PC-3 (cell line): ENCODE data around the gene TTYH2.

Experiments
- EZH2phosphoT487 ChIP-seq: fragments of 300-600 bp; sonication (generic); IDR thresholded peaks from 2 replicates; pipeline ENCODE4 v1.6.1; 2018; ENCODE audit warnings: mild to moderate bottlenecking, antibody characterized with exemption, low read length, borderline replicate concordance
- TF ChIP-seq, protein P1 (sequence below): fragments of 300-600 bp; sonication (generic); conservative IDR thresholded peaks from 2 replicates; pipeline ENCODE4 v1.5.1; 2017; ENCODE audit warnings: antibody characterized with exemption, low read depth, mild to moderate bottlenecking, low read length

GRCh38 chr17:74230896-74231295, 17.5 kb downstream of the TTYH2 start:
- TF ChIP-seq, protein P1, sequence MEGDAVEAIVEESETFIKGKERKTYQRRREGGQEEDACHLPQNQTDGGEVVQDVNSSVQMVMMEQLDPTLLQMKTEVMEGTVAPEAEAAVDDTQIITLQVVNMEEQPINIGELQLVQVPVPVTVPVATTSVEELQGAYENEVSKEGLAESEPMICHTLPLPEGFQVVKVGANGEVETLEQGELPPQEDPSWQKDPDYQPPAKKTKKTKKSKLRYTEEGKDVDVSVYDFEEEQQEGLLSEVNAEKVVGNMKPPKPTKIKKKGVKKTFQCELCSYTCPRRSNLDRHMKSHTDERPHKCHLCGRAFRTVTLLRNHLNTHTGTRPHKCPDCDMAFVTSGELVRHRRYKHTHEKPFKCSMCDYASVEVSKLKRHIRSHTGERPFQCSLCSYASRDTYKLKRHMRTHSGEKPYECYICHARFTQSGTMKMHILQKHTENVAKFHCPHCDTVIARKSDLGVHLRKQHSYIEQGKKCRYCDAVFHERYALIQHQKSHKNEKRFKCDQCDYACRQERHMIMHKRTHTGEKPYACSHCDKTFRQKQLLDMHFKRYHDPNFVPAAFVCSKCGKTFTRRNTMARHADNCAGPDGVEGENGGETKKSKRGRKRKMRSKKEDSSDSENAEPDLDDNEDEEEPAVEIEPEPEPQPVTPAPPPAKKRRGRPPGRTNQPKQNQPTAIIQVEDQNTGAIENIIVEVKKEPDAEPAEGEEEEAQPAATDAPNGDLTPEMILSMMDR = no peak
- TF ChIP-seq EZH2phosphoT487 = no peak
